HEK293 (cell line): ENCODE results near the gene PIK3R1.

ENCODE experiments used
- GLI4 ChIP-seq: fragments of 450-650 bp; formaldehyde crosslinking; IDR thresholded peaks from 2 replicates; pipeline ENCODE4 v1.5.1; 2016; ENCODE audit warnings: missing biosample characterization, missing genetic modification characterization
- MEIS1 ChIP-seq: sonication (generic); formaldehyde crosslinking; IDR thresholded peaks from 2 replicates; pipeline ENCODE4 v1.8.1; 2022; ENCODE audit warnings: missing genetic modification reagents, mild to moderate bottlenecking, borderline replicate concordance
- REST ChIP-seq: fragments of 450-650 bp; formaldehyde crosslinking; IDR thresholded peaks from 2 replicates; pipeline ENCODE4 v1.5.1; 2016; ENCODE audit warnings: missing biosample characterization, missing genetic modification characterization
- SALL2 ChIP-seq: fragments of 450-650 bp; formaldehyde crosslinking; IDR thresholded peaks from 2 replicates; pipeline ENCODE4 v1.5.0; 2017; ENCODE audit warnings: missing biosample characterization, mild to moderate bottlenecking, missing genetic modification characterization, borderline replicate concordance
- TCF7L2 ChIP-seq: IDR thresholded peaks from 2 replicates; pipeline ENCODE4 v1.6.1; 2011; ENCODE audit warnings: low read depth, mild to moderate bottlenecking, inconsistent platforms, low read length, moderate library complexity, borderline replicate concordance
- YY1 ChIP-seq: fragments of 450-650 bp; formaldehyde crosslinking; IDR thresholded peaks from 2 replicates; pipeline ENCODE4 v1.5.1; 2018; ENCODE audit warnings: missing biosample characterization, missing genetic modification characterization
- ZNF112 ChIP-seq: fragments of 450-650 bp; formaldehyde crosslinking; IDR thresholded peaks from 2 replicates; pipeline ENCODE4 v1.5.0; 2017; ENCODE audit warnings: missing biosample characterization, missing genetic modification characterization
- ZNF121 ChIP-seq: fragments of 450-650 bp; formaldehyde crosslinking; IDR thresholded peaks from 2 replicates; pipeline ENCODE4 v1.5.1; 2016; ENCODE audit warnings: missing biosample characterization, missing genetic modification characterization
- ZNF175 ChIP-seq: fragments of 450-650 bp; formaldehyde crosslinking; IDR thresholded peaks from 2 replicates; pipeline ENCODE4 v1.5.1; 2016; ENCODE audit warnings: missing biosample characterization, missing genetic modification characterization
- ZNF274 ChIP-seq, 2 experiments: fragments of 200-500 bp in 1 of 2; fragments of 450-650 bp in 1 of 2; sonication (Bioruptor generic) in 1 of 2; formaldehyde crosslinking in 1 of 2; IDR thresholded peaks; 2 replicates each; pipeline versions ENCODE4 v1.5.1 to v1.6.1; 2014 to 2016; ENCODE audit warnings: borderline replicate concordance in 1 of 2, inconsistent platforms in 1 of 2, low read length in 1 of 2, missing biosample characterization in 1 of 2, missing genetic modification characterization in 1 of 2
- TF ChIP-seq, protein P1 (sequence below): fragments of 450-650 bp; formaldehyde crosslinking; IDR thresholded peaks from 2 replicates; pipeline ENCODE4 v1.5.1; 2016; ENCODE audit warnings: missing biosample characterization, missing genetic modification characterization
- TF ChIP-seq, protein P2 (sequence below): fragments of 450-650 bp; formaldehyde crosslinking; IDR thresholded peaks from 2 replicates; pipeline ENCODE4 v1.5.1; 2016; ENCODE audit warnings: missing biosample characterization, missing genetic modification characterization

- no peak for TF ChIP-seq ZNF274 (IDR thresholded peaks at IDR 0.05; ENCODE audit: low read length)
- TF ChIP-seq ZNF274 (tag by site-specific recombination; IDR thresholded peaks at IDR 0.05; ENCODE audit: borderline replicate concordance), result no peak
- no peak for TF ChIP-seq GLI4 (tag by site-specific recombination)
- TF ChIP-seq, protein P1, sequence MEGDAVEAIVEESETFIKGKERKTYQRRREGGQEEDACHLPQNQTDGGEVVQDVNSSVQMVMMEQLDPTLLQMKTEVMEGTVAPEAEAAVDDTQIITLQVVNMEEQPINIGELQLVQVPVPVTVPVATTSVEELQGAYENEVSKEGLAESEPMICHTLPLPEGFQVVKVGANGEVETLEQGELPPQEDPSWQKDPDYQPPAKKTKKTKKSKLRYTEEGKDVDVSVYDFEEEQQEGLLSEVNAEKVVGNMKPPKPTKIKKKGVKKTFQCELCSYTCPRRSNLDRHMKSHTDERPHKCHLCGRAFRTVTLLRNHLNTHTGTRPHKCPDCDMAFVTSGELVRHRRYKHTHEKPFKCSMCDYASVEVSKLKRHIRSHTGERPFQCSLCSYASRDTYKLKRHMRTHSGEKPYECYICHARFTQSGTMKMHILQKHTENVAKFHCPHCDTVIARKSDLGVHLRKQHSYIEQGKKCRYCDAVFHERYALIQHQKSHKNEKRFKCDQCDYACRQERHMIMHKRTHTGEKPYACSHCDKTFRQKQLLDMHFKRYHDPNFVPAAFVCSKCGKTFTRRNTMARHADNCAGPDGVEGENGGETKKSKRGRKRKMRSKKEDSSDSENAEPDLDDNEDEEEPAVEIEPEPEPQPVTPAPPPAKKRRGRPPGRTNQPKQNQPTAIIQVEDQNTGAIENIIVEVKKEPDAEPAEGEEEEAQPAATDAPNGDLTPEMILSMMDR (tag by site-specific recombination), result no peak
- no peak for TF ChIP-seq SALL2 (tag by site-specific recombination)
- no peak for TF ChIP-seq YY1 (tag by site-specific recombination)
- TF ChIP-seq ZNF175 (tag by site-specific recombination), result no peak
- no peak for TF ChIP-seq MEIS1
- TF ChIP-seq, protein P2, sequence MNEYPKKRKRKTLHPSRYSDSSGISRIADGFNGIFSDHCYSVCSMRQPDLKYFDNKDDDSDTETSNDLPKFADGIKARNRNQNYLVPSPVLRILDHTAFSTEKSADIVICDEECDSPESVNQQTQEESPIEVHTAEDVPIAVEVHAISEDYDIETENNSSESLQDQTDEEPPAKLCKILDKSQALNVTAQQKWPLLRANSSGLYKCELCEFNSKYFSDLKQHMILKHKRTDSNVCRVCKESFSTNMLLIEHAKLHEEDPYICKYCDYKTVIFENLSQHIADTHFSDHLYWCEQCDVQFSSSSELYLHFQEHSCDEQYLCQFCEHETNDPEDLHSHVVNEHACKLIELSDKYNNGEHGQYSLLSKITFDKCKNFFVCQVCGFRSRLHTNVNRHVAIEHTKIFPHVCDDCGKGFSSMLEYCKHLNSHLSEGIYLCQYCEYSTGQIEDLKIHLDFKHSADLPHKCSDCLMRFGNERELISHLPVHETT (tag by site-specific recombination), result no peak
- no peak for TF ChIP-seq ZNF112 (tag by site-specific recombination)
- TF ChIP-seq REST, result no peak
- TF ChIP-seq TCF7L2, result no peak
- TF ChIP-seq ZNF121, result no peak
Measured at GRCh38 chr5:68332080-68332451, 116.5 kb downstream of the PIK3R1 start.
